ENCODE results near the gene KRT39.

Gene KRT39

GRCh38 chr17:40966848-40967247 lies at the start of gene KRT39:
Gene KRT39 (minus strand): TSS chr17:40966948. CDS start chr17:40966856, 92 bp downstream.
- TF ChIP-seq, protein P1, sequence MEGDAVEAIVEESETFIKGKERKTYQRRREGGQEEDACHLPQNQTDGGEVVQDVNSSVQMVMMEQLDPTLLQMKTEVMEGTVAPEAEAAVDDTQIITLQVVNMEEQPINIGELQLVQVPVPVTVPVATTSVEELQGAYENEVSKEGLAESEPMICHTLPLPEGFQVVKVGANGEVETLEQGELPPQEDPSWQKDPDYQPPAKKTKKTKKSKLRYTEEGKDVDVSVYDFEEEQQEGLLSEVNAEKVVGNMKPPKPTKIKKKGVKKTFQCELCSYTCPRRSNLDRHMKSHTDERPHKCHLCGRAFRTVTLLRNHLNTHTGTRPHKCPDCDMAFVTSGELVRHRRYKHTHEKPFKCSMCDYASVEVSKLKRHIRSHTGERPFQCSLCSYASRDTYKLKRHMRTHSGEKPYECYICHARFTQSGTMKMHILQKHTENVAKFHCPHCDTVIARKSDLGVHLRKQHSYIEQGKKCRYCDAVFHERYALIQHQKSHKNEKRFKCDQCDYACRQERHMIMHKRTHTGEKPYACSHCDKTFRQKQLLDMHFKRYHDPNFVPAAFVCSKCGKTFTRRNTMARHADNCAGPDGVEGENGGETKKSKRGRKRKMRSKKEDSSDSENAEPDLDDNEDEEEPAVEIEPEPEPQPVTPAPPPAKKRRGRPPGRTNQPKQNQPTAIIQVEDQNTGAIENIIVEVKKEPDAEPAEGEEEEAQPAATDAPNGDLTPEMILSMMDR (IDR thresholded peaks at IDR 0.05; ENCODE audit: borderline replicate concordance, insufficient read depth, low read depth, low read length): no peak
- no peak within 1 kb of the TSS for H3K4me3 ChIP-seq (ENCODE audit: low read depth, low read length)

GRCh38 chr17:41015454-41015853 lies 48.7 kb upstream of the KRT39 start:
- no peak overlapping the region for H3K4me3 ChIP-seq (ENCODE audit: low read depth, low read length)
- TF ChIP-seq, protein P1 (IDR thresholded peaks at IDR 0.05; ENCODE audit: borderline replicate concordance, insufficient read depth, low read depth, low read length): no peak

DNA sequence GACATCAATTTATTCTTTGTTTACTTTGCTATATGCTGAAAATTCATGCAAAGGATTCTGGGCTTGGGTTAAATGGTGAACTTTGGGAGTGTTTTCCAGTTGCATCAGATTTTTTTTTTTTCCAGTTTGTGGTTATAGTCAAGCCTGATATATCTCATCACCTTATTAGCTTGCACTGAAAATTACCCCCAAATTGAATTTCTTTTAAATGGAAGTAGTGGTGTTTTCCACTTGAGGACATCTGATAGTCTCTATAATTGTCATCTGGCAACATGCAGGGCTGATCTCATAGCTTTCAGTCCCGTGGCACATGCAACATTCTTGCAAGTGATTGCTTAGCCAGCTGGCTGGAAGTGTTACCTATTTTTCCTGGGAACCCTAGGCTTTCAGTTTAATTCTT lies 46.9 kb upstream of the KRT39 start:
- TF ChIP-seq, protein P1 (IDR thresholded peaks at IDR 0.05; ENCODE audit: borderline replicate concordance, insufficient read depth, low read depth, low read length): no peak
- no peak overlapping the region for H3K4me3 ChIP-seq (ENCODE audit: low read depth, low read length)

- H3K4me3 ChIP-seq (ENCODE audit: low read depth, low read length): no peak overlapping the region
- TF ChIP-seq, protein P1 (IDR thresholded peaks at IDR 0.05; ENCODE audit: borderline replicate concordance, insufficient read depth, low read depth, low read length): no peak
Measured at GRCh38 chr17:41013181-41013580, 46.4 kb upstream of the KRT39 start.

GRCh38 chr17:41012326-41013120 lies 45.8 kb upstream of the KRT39 start:
- TF ChIP-seq, protein P1 (IDR thresholded peaks at IDR 0.05; ENCODE audit: borderline replicate concordance, insufficient read depth, low read depth, low read length): no peak

DNA sequence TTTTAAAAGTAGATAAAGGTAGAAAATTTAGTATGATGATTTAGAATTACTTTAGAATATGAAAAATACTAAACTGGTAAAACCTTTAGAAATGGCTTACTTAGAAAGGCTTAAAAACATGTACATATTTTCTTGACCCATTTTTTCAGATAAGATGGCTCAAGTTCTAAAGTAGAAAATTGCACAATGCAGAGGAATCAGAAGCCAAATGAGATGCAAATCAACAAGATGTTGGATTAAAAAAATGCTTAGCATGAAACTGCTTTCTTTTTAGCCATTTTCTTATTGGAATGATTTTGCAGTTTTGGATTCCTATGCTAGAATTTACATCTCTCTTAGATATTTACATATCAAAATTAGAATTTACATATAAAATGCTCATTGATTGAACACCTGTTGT lies 43.7 kb upstream of the KRT39 start:
- TF ChIP-seq, protein P1 (IDR thresholded peaks at IDR 0.05; ENCODE audit: borderline replicate concordance, insufficient read depth, low read depth, low read length): no peak
- no peak overlapping the region for H3K4me3 ChIP-seq (ENCODE audit: low read depth, low read length)

More at GRCh38 chr17:41012326-41013120, 45.8 kb upstream of the KRT39 start:
- H3K4me3 ChIP-seq (ENCODE audit: low read depth, low read length): no peak overlapping the region

DNA sequence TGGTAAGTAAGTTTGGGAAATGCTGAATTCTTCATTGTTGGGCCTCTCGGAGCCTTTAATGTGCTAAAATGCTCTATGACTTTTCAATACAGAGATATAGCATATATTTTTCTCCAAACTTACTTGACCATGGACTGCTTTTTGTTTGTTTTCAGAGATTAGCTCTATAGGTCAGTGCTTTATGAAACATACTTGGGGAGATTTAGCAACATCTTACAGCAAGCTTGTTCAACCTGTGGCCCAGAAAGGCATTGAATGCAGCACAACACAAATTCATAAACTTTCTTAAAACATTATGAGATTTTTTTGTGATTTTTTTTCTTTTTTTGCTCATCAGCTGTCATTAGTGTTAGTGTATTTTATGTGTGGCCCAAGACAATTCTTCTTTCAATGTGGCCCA lies 43.2 kb upstream of the KRT39 start:
- TF ChIP-seq, protein P1 (IDR thresholded peaks at IDR 0.05; ENCODE audit: borderline replicate concordance, insufficient read depth, low read depth, low read length): no peak
- H3K4me3 ChIP-seq (ENCODE audit: low read depth, low read length): no peak overlapping the region
